GM12864 (cell line): ENCODE results near the gene KRTAP4-9.
"Not testable (repeated sequence)": the region's sequence is repeated elsewhere in the genome, so short reads cannot be mapped to it uniquely, and the experiment has no call there.

ENCODE experiments used
- DNase-seq: peaks from one replicate; pipeline ENCODE4 v3.0.0-alpha.2; 2011; ENCODE audit warnings: low read depth
- H3K4me3 ChIP-seq: 2 replicates; pipeline ENCODE4 v1.5.1; 2011; ENCODE audit warnings: mild to moderate bottlenecking, low read depth, low read length, control low read depth
- TF ChIP-seq, protein P1 (sequence below): IDR thresholded peaks from 2 replicates; pipeline ENCODE4 v1.5.1; 2011; ENCODE audit warnings: low read depth, mild to moderate bottlenecking, moderate library complexity, low read length, control low read depth, inconsistent platforms; ENCODE audit errors: missing control alignments

KRTAP4-9 gene

DNA sequence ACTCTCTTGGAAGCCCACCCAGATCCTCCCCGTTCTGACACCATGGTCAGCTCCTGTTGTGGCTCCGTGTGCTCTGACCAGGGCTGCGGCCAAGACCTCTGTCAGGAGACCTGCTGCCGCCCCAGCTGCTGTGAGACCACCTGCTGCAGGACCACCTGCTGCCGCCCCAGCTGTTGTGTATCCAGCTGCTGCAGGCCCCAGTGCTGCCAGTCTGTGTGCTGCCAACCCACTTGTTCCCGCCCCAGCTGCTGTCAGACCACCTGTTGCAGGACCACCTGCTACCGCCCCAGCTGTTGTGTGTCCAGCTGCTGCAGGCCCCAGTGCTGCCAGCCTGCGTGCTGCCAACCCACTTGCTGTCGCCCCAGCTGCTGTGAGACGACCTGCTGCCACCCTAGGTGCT is at the start of gene KRTAP4-9:
KRTAP4-9 (plus strand) TSS at position 43 of the 400 bp plus-strand sequence; CDS start at position 43, 0 bp downstream.
- not testable (repeated sequence) for H3K4me3 ChIP-seq, DNase-seq

DNA sequence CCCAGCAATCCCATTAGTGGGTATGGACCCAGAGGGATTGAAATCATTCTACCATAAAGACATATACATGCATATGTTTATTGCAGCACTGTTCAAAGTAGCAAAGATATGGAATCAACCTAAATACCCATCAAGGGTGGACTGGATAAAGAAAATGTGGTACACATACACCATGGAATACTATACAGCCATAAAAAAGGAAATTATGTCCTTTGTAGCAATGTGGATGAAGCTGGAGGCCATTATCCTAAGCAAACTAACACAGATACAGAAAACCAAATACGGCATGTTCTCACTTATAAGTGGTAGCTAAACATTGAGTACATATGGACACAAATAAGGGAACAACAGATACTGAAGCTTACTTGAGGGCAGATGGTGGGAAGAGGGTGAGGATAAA is 47.6 kb upstream of the KRTAP4-9 start:
- H3K4me3 ChIP-seq = no peak overlapping the region
- TF ChIP-seq, protein P1, sequence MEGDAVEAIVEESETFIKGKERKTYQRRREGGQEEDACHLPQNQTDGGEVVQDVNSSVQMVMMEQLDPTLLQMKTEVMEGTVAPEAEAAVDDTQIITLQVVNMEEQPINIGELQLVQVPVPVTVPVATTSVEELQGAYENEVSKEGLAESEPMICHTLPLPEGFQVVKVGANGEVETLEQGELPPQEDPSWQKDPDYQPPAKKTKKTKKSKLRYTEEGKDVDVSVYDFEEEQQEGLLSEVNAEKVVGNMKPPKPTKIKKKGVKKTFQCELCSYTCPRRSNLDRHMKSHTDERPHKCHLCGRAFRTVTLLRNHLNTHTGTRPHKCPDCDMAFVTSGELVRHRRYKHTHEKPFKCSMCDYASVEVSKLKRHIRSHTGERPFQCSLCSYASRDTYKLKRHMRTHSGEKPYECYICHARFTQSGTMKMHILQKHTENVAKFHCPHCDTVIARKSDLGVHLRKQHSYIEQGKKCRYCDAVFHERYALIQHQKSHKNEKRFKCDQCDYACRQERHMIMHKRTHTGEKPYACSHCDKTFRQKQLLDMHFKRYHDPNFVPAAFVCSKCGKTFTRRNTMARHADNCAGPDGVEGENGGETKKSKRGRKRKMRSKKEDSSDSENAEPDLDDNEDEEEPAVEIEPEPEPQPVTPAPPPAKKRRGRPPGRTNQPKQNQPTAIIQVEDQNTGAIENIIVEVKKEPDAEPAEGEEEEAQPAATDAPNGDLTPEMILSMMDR = no peak
- DNase-seq = no peak

DNA sequence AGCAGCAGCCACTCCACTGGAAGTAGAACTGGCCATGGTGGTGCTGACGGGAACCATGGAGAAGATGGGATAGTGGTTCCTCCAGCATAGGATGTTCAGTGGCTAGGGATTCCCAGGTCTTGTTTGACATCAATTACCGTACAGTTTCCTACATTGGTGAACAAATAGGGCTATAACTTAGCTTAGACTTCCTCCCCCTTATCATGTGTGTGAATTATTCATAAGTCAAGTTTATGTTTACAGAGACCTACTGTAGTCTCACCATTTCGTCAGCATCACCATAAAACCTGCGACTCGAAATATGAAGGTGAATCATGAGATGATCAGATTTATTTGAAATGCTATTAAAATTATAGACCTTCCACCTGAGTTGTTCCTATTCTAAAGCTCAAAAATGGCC is 46.4 kb upstream of the KRTAP4-9 start:
- TF ChIP-seq, protein P1 = no peak
- no peak for DNase-seq
- no peak overlapping the region for H3K4me3 ChIP-seq

DNA sequence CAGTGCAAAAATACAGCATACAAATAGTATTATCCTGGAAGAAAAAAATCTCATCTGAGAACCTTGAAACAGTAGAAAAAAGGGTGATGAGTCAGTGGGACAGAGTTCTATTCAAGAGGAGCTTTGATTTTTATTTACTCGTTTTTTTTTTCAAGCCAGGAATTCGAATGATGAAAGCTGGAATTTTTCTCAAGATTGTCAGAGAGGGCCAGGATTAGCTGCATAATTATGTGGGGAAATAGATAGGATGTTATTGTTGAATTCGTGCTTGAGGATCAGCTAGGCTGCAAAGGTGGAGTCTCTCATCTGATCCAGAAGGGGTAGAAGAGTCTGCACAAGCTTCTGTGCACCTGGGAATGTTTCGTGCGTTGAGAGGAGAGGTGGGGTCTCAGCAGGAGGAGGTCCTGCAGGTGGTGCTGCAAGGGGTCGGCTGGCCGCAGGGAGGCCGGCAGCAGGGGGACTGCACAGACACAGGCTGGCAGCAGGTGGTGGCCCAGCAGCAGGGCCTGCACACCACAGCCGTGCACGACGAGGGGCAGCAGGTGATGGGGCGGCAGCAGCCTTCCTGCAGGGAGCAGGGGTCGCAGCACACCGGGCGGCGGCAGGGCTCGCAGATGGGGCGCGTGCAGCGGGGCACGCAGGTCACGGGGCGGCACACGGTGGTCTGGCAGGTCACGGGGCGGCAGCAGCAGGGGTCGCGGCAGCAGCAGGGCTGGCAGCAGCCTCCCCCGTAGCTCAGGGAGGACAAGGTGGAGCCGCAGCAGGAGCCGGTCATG is 45.7 kb upstream of the KRTAP4-9 start:
- H3K4me3 ChIP-seq, DNase-seq: not testable (repeated sequence)

DNA sequence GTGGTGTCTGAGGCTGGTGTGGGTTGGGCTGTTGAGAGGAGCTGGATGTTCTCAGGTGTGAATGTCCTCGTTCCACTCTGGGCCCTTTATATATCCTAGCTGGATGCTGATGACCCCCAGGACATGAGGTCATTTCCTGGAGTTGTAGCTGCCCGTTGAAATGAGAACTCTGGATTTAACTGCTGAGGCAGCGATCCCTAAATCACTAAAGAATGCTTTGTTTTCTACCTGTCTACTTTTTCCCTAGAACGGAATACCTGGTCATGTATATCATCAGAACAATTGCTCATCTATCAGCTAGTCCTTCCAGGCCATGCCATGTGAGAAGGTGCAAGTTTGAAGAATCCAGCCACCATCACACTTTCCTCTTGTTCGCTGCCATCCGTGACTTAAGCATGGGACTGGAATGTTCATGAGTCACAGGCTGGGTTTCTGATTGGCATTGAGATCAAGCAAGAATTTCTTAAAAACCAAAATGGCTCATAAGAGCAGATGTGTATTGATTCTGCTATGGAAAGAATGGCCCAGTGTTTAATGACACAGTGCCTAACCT is 45.1 kb upstream of the KRTAP4-9 start, which contains the start of gene KRTAP2-3:
KRTAP2-3 (minus strand) TSS at position 63 of the 553 bp plus-strand sequence. CDS start 64 bp downstream, outside the sequence.
- TF ChIP-seq, protein P1 = no peak
- DNase-seq = no peak
- H3K4me3 ChIP-seq = no peak within 1 kb of the TSS

DNA sequence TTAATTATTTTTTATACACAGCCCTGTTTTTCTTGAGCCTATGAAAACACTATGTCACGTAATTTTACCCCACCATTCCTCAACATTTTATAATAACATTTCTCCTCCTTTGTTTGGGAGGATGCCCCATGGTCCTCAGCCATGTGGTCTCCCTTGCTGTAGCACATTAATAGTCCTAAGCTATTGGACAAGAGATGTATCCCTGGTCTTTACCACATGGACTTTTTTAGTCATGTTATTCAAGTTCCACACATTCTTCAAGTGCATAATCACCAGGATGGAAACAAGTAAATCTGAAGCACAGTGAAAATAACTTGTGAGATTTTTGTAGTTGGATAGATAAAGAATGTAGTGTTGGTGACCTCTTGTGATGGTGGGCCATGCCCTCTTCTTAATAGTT is 43.2 kb upstream of the KRTAP4-9 start:
- H3K4me3 ChIP-seq = no peak overlapping the region
- TF ChIP-seq, protein P1 = no peak

DNA sequence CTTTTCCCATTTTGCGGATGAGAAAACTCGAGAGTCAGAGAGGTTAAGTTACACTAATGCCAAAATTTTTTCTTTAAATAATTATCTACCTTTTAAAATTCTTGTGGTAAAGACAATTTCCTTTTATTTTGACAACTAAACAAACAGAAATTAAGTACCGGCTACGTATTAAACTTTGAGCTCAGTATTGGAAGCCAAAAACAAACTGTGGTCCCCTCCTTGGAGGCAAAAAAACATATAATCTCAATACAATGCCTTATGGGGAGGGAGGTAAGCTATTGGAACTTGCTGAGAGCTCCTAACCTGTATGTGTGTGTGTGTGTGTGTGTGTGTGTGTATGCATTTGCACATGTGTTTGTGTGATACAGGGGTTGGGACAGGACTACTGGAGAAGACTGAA is 41.7 kb upstream of the KRTAP4-9 start:
- H3K4me3 ChIP-seq = no peak overlapping the region
- DNase-seq = no peak
- TF ChIP-seq, protein P1 = no peak

More for the DNA sequence above, 43.2 kb upstream of the KRTAP4-9 start:
- DNase-seq = no peak

DNA sequence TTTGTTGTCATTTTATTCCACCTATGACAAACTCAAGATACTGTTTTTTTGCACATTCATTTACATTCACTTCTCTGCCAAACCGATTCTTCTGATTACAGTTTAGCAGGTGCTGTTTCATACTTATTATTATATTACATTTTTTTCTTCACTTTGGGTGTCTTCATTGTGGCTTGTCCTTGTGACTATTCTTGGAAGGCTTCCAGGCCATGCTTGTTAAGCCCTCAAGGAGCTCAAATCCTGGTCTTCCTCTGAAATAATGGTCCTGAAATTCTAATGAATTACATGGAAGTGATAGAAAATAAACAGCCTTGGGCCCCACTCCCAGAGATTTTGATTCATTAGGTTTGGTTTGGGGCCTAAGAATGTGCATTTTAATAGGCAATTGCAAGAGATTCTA is 40.9 kb upstream of the KRTAP4-9 start:
- DNase-seq = no peak
- no peak overlapping the region for H3K4me3 ChIP-seq
- TF ChIP-seq, protein P1 = no peak

DNA sequence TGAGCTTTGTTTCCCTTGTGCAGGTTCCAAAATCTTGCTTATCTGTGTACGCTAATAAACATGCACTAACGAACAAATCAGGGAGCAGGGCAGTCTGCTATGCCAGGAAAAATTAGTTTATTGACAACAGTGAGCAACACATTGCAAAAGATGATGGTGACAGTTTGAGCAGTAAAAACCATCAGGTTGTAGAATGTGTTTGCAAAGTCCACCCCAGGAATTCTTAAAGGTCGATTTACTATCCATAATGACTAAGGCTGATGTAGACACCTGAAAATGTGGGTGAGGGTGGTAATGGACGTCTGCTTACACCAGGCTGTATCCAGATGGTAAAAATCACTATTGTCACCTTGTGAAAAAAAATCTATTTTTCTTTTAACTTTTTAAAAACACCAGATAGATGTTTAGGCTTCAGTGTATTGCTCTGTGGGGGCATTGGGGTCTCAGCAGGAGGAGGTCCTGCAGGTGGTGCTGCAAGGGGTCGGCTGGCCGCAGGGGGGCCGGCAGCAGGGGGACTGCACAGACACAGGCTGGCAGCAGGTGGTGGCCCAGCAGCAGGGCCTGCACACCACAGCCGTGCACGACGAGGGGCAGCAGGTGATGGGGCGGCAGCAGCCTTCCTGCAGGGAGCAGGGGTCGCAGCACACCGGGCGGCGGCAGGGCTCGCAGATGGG is 40.0 kb upstream of the KRTAP4-9 start:
- H3K4me3 ChIP-seq, DNase-seq: not testable (repeated sequence)
